HEK293T (cell line): ENCODE measurements around the gene HMGCR.

Experiments
- BHLHE40 ChIP-seq: fragments of 450-650 bp; IDR thresholded peaks from 2 replicates; pipeline ENCODE4 v1.6.1; 2016; ENCODE audit warnings: mild to moderate bottlenecking, moderate library complexity, borderline replicate concordance
- ELF4 ChIP-seq: fragments of 450-650 bp; IDR thresholded peaks from 2 replicates; pipeline ENCODE4 v1.6.1; 2017; ENCODE audit warnings: antibody characterized with exemption
- FOXA1 ChIP-seq: fragments of 450-650 bp; IDR thresholded peaks from 2 replicates; pipeline ENCODE4 v1.6.1; 2016; ENCODE audit warnings: mild to moderate bottlenecking
- FOXK2 ChIP-seq: fragments of 450-650 bp; IDR thresholded peaks from 2 replicates; pipeline ENCODE4 v1.6.1; 2016; ENCODE audit warnings: mild to moderate bottlenecking
- FOXM1 ChIP-seq: fragments of 450-650 bp; IDR thresholded peaks from 2 replicates; pipeline ENCODE4 v1.6.1; 2017; ENCODE audit warnings: mild to moderate bottlenecking, borderline replicate concordance
- NFRKB ChIP-seq: fragments of 450-650 bp; IDR thresholded peaks from 2 replicates; pipeline ENCODE4 v1.6.1; 2016; ENCODE audit warnings: mild to moderate bottlenecking, moderate library complexity
- ZNF384 ChIP-seq: fragments of 450-650 bp; IDR thresholded peaks from 2 replicates; pipeline ENCODE4 v1.6.1; 2016

DNA sequence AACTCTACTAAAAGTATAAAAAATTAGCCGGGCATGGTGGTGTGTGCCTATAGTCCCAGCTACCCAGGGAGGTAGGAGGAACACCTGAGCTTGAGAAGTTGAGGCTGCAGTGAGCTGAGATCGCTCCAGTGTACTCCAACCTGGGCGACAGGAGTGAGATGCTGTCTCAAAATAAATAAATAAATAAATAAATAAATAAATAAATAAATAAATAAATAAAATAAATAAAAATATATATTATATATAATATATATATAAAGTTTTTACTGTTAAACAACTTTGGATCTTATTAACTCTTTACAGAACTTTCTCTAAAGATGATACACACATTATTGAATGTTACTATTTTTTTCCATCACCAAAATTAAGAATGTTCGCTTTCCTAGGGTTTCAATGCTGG lies 38.4 kb downstream of the HMGCR start:
- TF ChIP-seq NFRKB (no peak), FOXM1 (no peak), ZNF384 (no peak), BHLHE40 (no peak), FOXA1 (no peak), FOXK2 (no peak), ELF4 (no peak)
